ENCODE results near the gene KCNG4. TPM values are rescaled to one million over a fixed set of nuclear protein-coding genes. Genes with fewer than 3 reads are reported as not detected.

KCNG4 gene
- total RNA-seq, 1 experiment from 2014 or later: not detected

- DNase-seq (ENCODE audit: low read depth in 1 of 2, low spot score in 2 of 2): peak; percentile 91 to 97
- H3K36me3 ChIP-seq: peaks cover 42% of the 10 kb centered on the region
- no peaks in the 10 kb centered on the region for H3K9me3 ChIP-seq (replicated peaks)
- 0 out of 2 replicates have a peak within 1 kb of the TSS, but pooled peaks have one; percentile 1 for H3K27ac ChIP-seq
- H3K27me3 ChIP-seq (replicated peaks): no peaks in the 10 kb centered on the region
- peaks cover 4% of the 10 kb centered on the region for H3K4me1 ChIP-seq (replicated peaks)
- H3K4me3 ChIP-seq: peak within 1 kb of the TSS; percentile 72
Measured at GRCh38 chr16:84186685-84187437, 53.0 kb downstream of the KCNG4 start, which contains the start of gene TAF1C. TAF1C (minus strand) TSS chr16:84187057; CDS start chr16:84184988, 2,069 bp downstream.

- Histone ChIP-seq H3K27ac (no peak overlapping the region), H3K36me3 (peaks cover 62% of the 10 kb centered on the region), H3K27me3 (replicated peaks) (no peaks in the 10 kb centered on the region), H3K4me3 (no peak overlapping the region), H3K9me3 (replicated peaks) (no peaks in the 10 kb centered on the region), H3K4me1 (replicated peaks) (peaks cover 4% of the 10 kb centered on the region)
- DNase-seq (ENCODE audit: low read depth in 1 of 2, low spot score in 2 of 2): no peak
Measured at GRCh38 chr16:84184775-84185174, 55.0 kb downstream of the KCNG4 start.

GRCh38 chr16:84183911-84184591 is 55.8 kb downstream of the KCNG4 start:
- Histone ChIP-seq H3K9me3 (replicated peaks) (no peaks in the 10 kb centered on the region), H3K4me3 (no peak overlapping the region), H3K27ac (no peak overlapping the region), H3K27me3 (replicated peaks) (no peaks in the 10 kb centered on the region), H3K36me3 (peaks cover 69% of the 10 kb centered on the region), H3K4me1 (replicated peaks) (peaks cover 4% of the 10 kb centered on the region)
- no peak for DNase-seq (ENCODE audit: low read depth in 1 of 2, low spot score in 2 of 2)

GRCh38 chr16:84183572-84183875 is 56.3 kb downstream of the KCNG4 start:
- peaks cover 73% of the 10 kb centered on the region for H3K36me3 ChIP-seq
- H3K4me3 ChIP-seq: no peak overlapping the region
- no peak for DNase-seq (ENCODE audit: low read depth in 1 of 2, low spot score in 2 of 2)
- H3K27ac ChIP-seq: no peak overlapping the region
- peaks cover 4% of the 10 kb centered on the region for H3K4me1 ChIP-seq (replicated peaks)
- no peaks in the 10 kb centered on the region for H3K9me3 ChIP-seq (replicated peaks)
- H3K27me3 ChIP-seq (replicated peaks): no peaks in the 10 kb centered on the region

- Histone ChIP-seq H3K4me1 (replicated peaks) (peaks cover 7% of the 10 kb centered on the region), H3K4me3 (no peak overlapping the region), H3K27ac (no peak overlapping the region), H3K9me3 (replicated peaks) (no peaks in the 10 kb centered on the region), H3K27me3 (replicated peaks) (no peaks in the 10 kb centered on the region), H3K36me3 (peaks cover 79% of the 10 kb centered on the region)
- no peak for DNase-seq (ENCODE audit: low read depth in 1 of 2, low spot score in 2 of 2)
Measured at GRCh38 chr16:84182680-84183571, 56.9 kb downstream of the KCNG4 start.

GRCh38 chr16:84182104-84182503 is 57.7 kb downstream of the KCNG4 start:
- no peak overlapping the region for H3K27ac ChIP-seq
- no peaks in the 10 kb centered on the region for H3K27me3 ChIP-seq (replicated peaks)
- peaks cover 15% of the 10 kb centered on the region for H3K4me1 ChIP-seq (replicated peaks)
- DNase-seq (ENCODE audit: low read depth in 1 of 2, low spot score in 2 of 2): no peak
- H3K9me3 ChIP-seq (replicated peaks): no peaks in the 10 kb centered on the region
- H3K4me3 ChIP-seq: no peak overlapping the region
- H3K36me3 ChIP-seq: peaks cover 85% of the 10 kb centered on the region

GRCh38 chr16:84181144-84181915 is 58.5 kb downstream of the KCNG4 start:
- Histone ChIP-seq H3K36me3 (peaks cover 83% of the 10 kb centered on the region), H3K4me3 (no peak overlapping the region), H3K4me1 (replicated peaks) (peaks cover 23% of the 10 kb centered on the region), H3K9me3 (replicated peaks) (no peaks in the 10 kb centered on the region), H3K27ac (no peak overlapping the region), H3K27me3 (replicated peaks) (no peaks in the 10 kb centered on the region)
- no peak for DNase-seq (ENCODE audit: low read depth in 1 of 2, low spot score in 2 of 2)

GRCh38 chr16:84180519-84181140 is 59.2 kb downstream of the KCNG4 start:
- Histone ChIP-seq H3K4me1 (replicated peaks) (peaks cover 26% of the 10 kb centered on the region), H3K27ac (no peak overlapping the region), H3K27me3 (replicated peaks) (no peaks in the 10 kb centered on the region), H3K4me3 (no peak overlapping the region), H3K9me3 (replicated peaks) (no peaks in the 10 kb centered on the region), H3K36me3 (peaks cover 85% of the 10 kb centered on the region)
- DNase-seq (ENCODE audit: low read depth in 1 of 2, low spot score in 2 of 2): no peak

- peaks cover 77% of the 10 kb centered on the region for H3K36me3 ChIP-seq
- H3K27ac ChIP-seq: no peak overlapping the region
- peaks cover 33% of the 10 kb centered on the region for H3K4me1 ChIP-seq (replicated peaks)
- no peak for DNase-seq (ENCODE audit: low read depth in 1 of 2, low spot score in 2 of 2)
- H3K9me3 ChIP-seq (replicated peaks): no peaks in the 10 kb centered on the region
- no peaks in the 10 kb centered on the region for H3K27me3 ChIP-seq (replicated peaks)
- H3K4me3 ChIP-seq: no peak overlapping the region
Measured at GRCh38 chr16:84179612-84180320, 60.0 kb downstream of the KCNG4 start.

GRCh38 chr16:84178892-84179611 is 60.8 kb downstream of the KCNG4 start:
- H3K4me3 ChIP-seq: no peak overlapping the region
- H3K27ac ChIP-seq: no peak overlapping the region
- no peaks in the 10 kb centered on the region for H3K27me3 ChIP-seq (replicated peaks)
- H3K36me3 ChIP-seq: peaks cover 70% of the 10 kb centered on the region
- no peak for DNase-seq (ENCODE audit: low read depth in 1 of 2, low spot score in 2 of 2)
- H3K9me3 ChIP-seq (replicated peaks): no peaks in the 10 kb centered on the region
- peaks cover 33% of the 10 kb centered on the region for H3K4me1 ChIP-seq (replicated peaks)

- H3K9me3 ChIP-seq (replicated peaks): no peaks in the 10 kb centered on the region
- peaks cover 62% of the 10 kb centered on the region for H3K36me3 ChIP-seq
- no peak overlapping the region for H3K27ac ChIP-seq
- H3K4me3 ChIP-seq: no peak overlapping the region
- H3K27me3 ChIP-seq (replicated peaks): no peaks in the 10 kb centered on the region
- peaks cover 33% of the 10 kb centered on the region for H3K4me1 ChIP-seq (replicated peaks)
- no peak for DNase-seq (ENCODE audit: low read depth in 1 of 2, low spot score in 2 of 2)
Measured at GRCh38 chr16:84178146-84178765, 61.6 kb downstream of the KCNG4 start.

GRCh38 chr16:84177741-84178073 is 62.1 kb downstream of the KCNG4 start:
- Histone ChIP-seq H3K27ac (peak overlapping the region; percentile 33; the same call in 1 of the 2 replicates), H3K27me3 (replicated peaks) (no peaks in the 10 kb centered on the region), H3K36me3 (peaks cover 56% of the 10 kb centered on the region), H3K9me3 (replicated peaks) (no peaks in the 10 kb centered on the region), H3K4me1 (replicated peaks) (peaks cover 33% of the 10 kb centered on the region), H3K4me3 (no peak overlapping the region)
- DNase-seq (ENCODE audit: low read depth in 1 of 2, low spot score in 2 of 2): peak in 1 of 2 experiments; percentile 18

Measured in SJSA1 (cell line).